CD4-positive, alpha-beta T cell treated with Interleukin-2 at 100 ng/mL for 4 hours (primary cell): ENCODE measurements around the gene SSPN.

Source experiments
- DNase-seq: peaks from one replicate; pipeline ENCODE4 v3.0.0-alpha.2; 2020; ENCODE audit warnings: low spot score

Gene SSPN

GRCh38 chr12:26266881-26267280, 71.5 kb downstream of the SSPN start:
- DNase-seq: no peak

- DNase-seq: no peak
Measured at GRCh38 chr12:26268841-26269561, 73.6 kb downstream of the SSPN start.

GRCh38 chr12:26269562-26270284, 74.3 kb downstream of the SSPN start:
- no peak for DNase-seq

DNA sequence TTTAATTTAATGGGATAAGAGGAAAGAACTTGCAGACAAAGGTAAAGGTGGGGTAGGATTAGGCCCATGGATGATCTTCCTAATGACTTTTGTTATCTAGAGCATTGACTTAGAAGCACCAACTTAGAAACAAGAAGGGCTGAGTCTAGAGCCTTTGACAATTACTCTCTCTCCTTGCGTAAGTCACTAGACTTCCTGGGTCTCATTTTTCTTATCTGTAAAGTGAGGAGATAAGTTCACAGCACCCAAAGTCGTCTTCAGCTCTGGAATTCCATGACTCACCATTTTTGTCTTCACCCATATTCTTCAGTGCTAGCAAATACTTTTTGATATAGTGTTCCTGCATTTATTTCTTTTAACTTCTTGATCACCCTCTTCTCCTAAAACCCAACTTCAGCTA, 75.7 kb downstream of the SSPN start:
- no peak for DNase-seq

GRCh38 chr12:26271889-26272492, 76.6 kb downstream of the SSPN start:
- no peak for DNase-seq

- no peak for DNase-seq
Measured at GRCh38 chr12:26272851-26273250, 77.5 kb downstream of the SSPN start.

DNA sequence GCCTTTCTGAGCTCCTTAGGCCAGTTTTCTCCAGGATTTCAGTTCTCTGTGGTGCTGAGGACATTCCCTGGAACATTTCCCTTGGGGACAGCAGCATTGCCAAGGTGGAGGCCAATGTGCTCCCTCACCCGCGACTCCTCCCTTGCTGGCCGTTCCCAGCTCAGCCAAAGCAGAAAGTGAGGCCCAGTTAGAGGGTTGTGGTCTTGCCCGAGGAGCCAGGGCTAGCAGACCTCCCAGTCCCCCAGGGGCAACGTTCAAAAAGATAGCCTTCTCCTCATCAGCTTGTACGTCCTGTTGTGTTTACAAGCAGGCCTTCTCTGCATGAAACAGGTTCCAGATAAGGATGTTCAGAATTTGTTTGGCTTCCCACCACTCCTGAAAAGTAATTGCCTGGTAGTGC, 78.4 kb downstream of the SSPN start:
- no peak for DNase-seq

DNA sequence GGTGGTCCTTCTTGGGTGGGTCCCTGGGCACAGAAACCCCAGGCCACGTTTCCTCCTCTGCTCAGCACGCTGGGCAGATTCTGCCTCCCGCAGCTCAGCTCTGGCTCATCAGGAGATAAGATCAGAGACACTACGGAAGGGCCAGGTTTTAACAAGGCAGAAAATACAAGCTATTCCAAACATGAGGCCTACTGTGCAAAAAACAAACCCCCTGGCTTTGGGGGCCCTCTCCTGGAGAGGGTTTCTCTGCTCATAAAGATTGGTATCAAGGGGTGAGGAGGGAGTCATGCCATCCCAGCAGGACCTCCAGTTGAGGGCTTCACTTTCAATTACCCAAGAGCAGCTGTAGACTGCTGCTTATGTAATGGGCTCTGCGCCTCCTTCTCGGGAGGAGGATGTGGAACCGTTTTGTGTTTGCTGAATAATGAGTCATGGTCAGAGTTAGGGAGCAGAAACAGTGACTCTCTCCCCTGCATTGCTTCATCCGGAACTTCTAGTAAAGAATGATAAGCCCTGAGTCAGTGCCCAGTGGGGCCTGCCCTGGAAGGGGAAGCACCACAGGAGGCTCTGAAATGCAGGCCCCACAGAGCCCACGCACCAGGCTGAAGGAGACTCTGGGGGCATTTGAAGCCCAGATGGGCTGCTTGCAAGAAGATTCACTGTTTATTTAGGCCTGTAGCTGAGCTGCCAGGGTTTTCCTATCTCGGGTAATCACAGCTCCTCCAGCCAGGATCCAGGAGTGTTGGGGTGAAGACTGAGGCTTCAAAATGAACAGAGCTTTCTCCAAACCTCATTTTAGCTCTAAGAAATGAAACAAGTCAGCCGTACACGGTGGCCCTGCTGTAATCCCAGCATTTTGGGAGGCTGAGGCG, 79.3 kb downstream of the SSPN start:
- peak; percentile 25 for DNase-seq

DNA sequence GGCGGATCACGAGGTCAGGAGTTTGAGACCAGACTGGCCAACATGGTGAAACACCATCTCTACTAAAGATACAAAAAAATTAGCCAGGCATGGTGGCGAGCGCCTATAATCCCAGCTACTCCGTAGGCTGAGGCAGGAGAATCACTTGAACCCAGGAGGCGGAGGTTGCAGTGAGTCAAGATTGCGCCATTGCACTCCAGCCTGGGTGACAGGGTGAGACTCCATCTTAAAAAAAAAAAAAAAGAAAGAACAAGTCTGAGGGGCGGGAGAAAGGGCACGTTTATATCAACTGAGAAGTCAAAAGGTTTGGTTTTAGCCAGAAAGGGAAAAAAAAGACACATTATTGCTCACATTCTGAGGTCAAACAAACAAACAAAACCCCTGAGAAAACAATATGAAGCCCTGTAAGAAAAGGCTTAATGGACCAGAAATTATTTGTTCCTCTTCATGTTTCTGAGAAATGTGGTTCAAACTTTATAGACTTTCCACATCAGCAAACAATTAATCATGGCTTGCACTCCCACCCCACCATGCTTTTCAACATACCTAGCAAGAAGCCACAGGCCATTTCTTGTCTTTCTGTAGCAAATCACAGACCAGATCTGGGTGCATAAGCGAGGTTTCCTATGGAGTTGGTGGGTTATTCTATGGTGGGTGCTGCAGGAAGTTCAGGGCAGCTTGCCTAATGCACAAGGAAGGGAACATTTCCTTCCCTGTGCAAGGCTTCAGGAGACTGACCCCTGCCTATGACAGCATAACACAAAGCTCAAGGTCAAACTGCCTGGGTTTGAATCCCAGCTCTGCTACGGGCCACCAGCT, 80.1 kb downstream of the SSPN start:
- DNase-seq: no peak

DNA sequence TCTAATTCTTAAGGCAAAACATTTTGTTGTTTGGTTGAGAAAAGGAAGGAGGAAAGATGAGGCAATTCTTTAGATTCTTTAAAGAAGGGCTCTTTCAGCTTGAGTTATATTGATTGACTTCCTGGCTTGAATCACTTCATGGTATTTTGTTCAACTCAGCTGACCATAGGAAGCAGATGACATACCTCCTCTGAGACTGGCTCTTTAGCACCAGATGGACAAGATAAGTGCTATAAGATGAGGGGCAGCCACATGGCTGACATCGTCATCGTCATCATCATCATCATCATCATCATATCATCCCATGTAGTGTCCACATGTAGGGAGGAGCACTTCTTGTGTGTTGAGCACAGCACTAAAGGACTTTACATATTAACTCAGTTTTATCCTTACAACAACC, 81.3 kb downstream of the SSPN start:
- no peak for DNase-seq

DNA sequence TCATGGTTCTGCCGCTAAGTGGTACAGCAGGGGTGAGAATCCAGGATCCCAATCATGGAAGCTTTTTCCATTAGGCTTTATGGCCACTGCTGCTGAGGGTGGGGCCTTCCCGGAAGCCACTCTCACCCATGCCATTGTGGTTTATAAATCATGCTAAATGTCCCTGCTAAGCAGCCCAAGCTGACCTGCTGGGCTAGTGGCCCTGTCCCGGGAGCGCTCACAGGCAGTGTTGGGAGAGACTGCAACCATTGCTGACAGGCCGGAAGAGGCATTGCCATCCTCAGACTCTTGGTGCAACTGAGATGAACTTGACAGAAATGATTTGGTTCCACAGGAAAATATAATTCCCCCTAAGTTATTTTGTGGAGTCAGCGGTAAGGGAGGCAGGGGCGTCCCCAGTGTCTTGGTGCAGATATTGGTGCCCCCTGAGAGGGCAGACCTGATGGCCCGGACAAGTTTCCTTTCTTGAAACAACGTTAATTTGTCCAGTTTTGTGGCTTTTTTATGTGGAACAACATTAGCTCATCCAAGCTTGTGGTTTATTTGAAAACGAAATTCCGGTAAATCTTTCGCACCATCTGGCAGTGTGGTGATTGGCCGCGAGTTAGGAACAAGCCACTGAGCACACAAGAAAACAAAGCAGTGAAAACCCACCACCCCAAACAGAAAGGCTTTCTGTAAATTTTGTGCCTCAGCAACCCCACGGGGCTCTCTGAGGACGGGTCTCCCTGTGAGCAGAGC, 82.3 kb downstream of the SSPN start:
- no peak for DNase-seq

DNA sequence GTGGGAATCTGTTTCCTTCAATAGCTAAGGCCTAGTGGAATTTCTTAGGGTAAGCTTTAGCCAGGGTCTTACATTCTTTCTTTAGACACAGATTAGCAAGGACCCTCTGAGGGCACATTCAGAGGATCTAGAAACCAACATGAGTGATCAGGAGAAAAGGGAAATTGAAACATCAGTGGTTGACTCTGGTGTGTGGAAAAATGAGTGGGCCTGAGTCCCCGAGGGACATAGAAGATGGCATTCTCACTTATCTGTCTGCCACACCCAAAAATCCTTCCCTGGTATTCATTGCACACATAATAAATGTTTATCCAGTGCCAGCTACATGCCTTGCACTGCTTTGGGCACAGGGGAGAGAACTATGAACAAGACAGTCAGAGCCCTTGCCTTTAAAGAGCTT, 82.9 kb downstream of the SSPN start:
- no peak for DNase-seq

- DNase-seq: no peak
Measured at GRCh38 chr12:26278666-26279065, 83.3 kb downstream of the SSPN start.

DNA sequence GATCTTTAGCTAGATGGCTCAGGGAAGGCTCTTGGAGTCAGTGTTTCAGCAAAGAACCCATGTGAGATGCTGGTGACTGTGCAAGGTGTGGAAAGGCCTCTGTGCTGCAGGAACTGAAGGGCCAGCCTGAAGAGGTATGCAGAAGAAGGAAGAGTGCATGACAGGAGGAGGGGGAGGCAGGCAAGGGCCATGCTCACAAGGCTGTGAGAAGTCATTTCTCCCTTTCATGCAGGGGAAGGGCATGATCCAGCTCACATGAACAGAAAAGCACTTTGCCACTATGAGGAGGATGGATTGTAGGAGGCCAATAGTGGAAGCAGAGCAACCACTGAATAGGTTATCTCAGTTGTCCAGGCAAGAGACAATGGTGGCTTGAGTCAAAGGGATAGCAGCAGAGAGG, 83.7 kb downstream of the SSPN start:
- no peak for DNase-seq

DNA sequence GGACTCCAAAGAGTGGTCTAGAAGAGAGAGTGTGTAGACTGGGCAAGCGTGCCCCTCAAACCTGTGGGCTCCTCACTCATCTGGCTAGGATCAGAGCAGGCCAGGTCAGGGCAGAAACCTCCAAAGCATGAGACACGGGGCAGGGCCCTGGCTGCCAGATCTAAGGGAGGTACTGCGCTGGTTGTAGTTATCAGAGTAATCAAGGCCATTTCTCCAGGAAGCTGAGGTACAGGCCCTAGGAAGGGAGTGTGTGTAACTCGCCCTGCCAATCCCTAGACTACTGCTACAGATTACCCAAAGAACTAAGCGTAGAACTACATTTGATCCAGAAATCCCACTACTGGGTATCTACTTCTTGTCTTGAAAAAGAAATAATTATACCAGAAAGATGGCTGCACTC, 84.5 kb downstream of the SSPN start:
- no peak for DNase-seq

DNA sequence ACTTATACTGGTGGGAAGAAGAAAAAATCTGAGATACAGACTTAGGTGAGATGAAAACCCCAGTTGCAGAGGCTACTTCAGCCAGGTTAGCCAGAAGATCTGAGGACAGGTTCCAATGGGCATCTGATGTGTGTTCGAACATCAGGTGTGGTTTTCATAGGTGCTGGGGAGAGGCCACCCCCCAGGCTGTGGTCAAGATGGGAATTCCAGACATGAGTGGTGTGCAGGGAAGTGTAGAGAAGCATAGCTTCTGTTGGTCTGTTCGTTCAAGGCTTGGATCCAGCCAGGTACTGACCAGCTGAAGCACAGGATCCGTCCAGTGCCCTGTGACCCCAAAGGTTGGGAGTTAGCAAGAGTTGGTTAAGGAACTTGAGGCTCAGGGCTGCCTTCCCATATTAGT, 85.5 kb downstream of the SSPN start:
- no peak for DNase-seq

- no peak for DNase-seq
Measured at GRCh38 chr12:26281320-26281719, 85.9 kb downstream of the SSPN start.

GRCh38 chr12:26282339-26282940, 87.1 kb downstream of the SSPN start:
- no peak for DNase-seq

DNA sequence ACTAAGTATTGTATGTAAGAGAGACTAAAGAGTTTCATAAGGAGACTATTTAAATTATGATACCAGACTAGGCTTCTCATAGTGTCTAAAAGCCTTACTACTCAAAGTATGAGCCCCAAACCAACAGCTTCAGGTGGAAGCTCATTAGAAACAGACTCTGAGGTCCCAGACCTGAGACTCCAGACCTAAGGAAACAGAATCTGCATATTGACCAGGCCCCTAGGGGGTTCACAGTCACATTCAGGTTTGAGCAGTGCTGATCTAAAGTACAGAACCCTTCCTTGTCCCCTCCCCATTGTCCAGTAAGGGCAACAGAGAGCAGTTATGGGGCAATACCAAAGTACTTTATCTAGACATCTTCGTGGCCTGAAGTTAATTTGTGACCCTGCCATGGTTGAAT, 87.7 kb downstream of the SSPN start:
- no peak for DNase-seq

- no peak for DNase-seq
Measured at GRCh38 chr12:26283617-26284016, 88.2 kb downstream of the SSPN start.
